ENCODE data around the gene NELFB.

NELFB gene

GRCh38 chr9:137245450-137246421 is 9.4 kb upstream of the NELFB start:
- TF ChIP-seq REST (IDR thresholded peaks at IDR 0.05; ENCODE audit: low read depth) (no peak), EP300 (IDR thresholded peaks at IDR 0.05; ENCODE audit: borderline replicate concordance) (no peak), CEBPB (IDR thresholded peaks at IDR 0.05) (no peak), USF1 (IDR thresholded peaks at IDR 0.05) (no peak), EGR1 (IDR thresholded peaks at IDR 0.05) (no peak), TAF1 (IDR thresholded peaks at IDR 0.05; ENCODE audit: low read depth) (no peak), TEAD4 (IDR thresholded peaks at IDR 0.05) (no peak), MAX (IDR thresholded peaks at IDR 0.05) (no peak), FOXM1 (IDR thresholded peaks at IDR 0.05; ENCODE audit: borderline replicate concordance, low read depth) (no peak), NFIC (IDR thresholded peaks at IDR 0.05) (no peak), CREB1 (IDR thresholded peaks at IDR 0.05; ENCODE audit: low read depth) (no peak), ZBTB7A (IDR thresholded peaks at IDR 0.05; ENCODE audit: low read depth) (no peak), RAD21 (IDR thresholded peaks at IDR 0.05; ENCODE audit: low read depth) (no peak), YY1 (IDR thresholded peaks at IDR 0.05; ENCODE audit: low read depth) (no peak), TCF12 (IDR thresholded peaks at IDR 0.05; ENCODE audit: low read depth) (no peak)

GRCh38 chr9:137247135-137247915 is 7.8 kb upstream of the NELFB start:
- TF ChIP-seq YY1 (IDR thresholded peaks at IDR 0.05; ENCODE audit: low read depth) (no peak), EP300 (IDR thresholded peaks at IDR 0.05; ENCODE audit: borderline replicate concordance) (no peak), REST (IDR thresholded peaks at IDR 0.05; ENCODE audit: low read depth) (no peak), MAX (IDR thresholded peaks at IDR 0.05) (no peak), CREB1 (IDR thresholded peaks at IDR 0.05; ENCODE audit: low read depth) (no peak), RAD21 (IDR thresholded peaks at IDR 0.05; ENCODE audit: low read depth) (no peak), ZBTB7A (IDR thresholded peaks at IDR 0.05; ENCODE audit: low read depth) (no peak), CEBPB (IDR thresholded peaks at IDR 0.05) (no peak), NFIC (IDR thresholded peaks at IDR 0.05) (no peak), TCF12 (IDR thresholded peaks at IDR 0.05; ENCODE audit: low read depth) (no peak), TAF1 (IDR thresholded peaks at IDR 0.05; ENCODE audit: low read depth) (no peak), EGR1 (IDR thresholded peaks at IDR 0.05) (no peak), TEAD4 (IDR thresholded peaks at IDR 0.05) (no peak), USF1 (IDR thresholded peaks at IDR 0.05) (no peak), FOXM1 (IDR thresholded peaks at IDR 0.05; ENCODE audit: borderline replicate concordance, low read depth) (no peak)

GRCh38 chr9:137247916-137248175 is 7.3 kb upstream of the NELFB start:
- TF ChIP-seq NFIC (IDR thresholded peaks at IDR 0.05): no peak
- TF ChIP-seq YY1 (IDR thresholded peaks at IDR 0.05; ENCODE audit: low read depth): no peak

- TF ChIP-seq EP300 (IDR thresholded peaks at IDR 0.05; ENCODE audit: borderline replicate concordance): no peak
- TF ChIP-seq NFIC (IDR thresholded peaks at IDR 0.05): no peak
- no peak for TF ChIP-seq USF1 (IDR thresholded peaks at IDR 0.05)
Observed at GRCh38 chr9:137250329-137251193, 4.6 kb upstream of the NELFB start.

GRCh38 chr9:137251194-137251461 is 4.0 kb upstream of the NELFB start, which contains the start of gene STPG3:
Gene STPG3, plus strand, starts transcription at chr9:137251286. Its CDS starts 1 bp downstream, at chr9:137251287.
- TF ChIP-seq RAD21 (IDR thresholded peaks at IDR 0.05; ENCODE audit: low read depth) (no peak), YY1 (IDR thresholded peaks at IDR 0.05; ENCODE audit: low read depth) (no peak)
